Measurements from ENCODE around the gene MCM7. TPM values are rescaled to one million over a fixed set of nuclear protein-coding genes. Genes with fewer than 3 reads are reported as not detected.

Gene MCM7
- 204 and 216 TPM in 2 replicates for total RNA-seq

DNA sequence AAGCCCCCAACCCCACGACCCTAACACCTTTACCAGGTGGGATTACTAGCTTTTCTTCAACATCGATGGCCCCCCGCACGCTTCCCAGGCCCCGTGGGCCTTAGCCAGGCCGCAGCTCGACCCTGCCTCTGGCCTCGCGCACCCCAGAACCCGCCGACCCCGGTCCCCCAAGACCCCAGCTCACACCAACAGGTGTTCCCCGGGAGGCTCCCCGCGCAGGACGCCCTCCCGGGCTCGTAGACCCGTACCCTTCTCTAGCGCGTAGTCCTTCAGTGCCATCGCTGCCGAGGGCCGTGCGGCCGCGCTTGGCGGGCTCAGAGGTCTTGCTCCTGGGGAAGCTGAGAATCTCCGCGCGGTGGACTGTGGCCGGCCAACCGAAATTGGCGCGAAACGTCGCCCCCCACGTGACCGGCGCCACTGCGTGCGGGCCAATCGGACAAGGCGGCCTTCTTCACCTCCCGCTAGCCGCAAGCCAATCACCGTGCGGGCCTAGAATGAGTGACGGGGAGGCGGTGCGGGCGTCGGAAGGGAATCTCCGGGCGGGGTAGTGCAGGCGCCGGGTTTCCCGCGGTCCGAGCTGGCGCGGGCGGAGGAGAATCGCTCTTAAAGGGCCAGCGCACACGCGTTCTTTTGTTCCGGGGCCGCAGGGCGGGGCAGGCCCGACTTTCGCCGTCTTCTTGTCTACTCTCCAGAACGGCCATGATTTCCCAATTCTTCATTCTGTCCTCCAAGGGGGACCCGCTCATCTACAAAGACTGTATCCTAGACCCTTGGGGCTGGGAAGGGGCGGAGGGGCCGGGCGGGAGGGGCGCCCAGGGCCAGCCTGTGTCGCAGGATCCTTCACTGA is at the start of gene MCM7, which contains the start of gene AP4M1:
TSS of gene MCM7 (minus strand) at position 382 of the 847 bp plus-strand sequence. CDS start at position 279, 103 bp downstream.
TSS of gene AP4M1 (plus strand) at position 628 of the 847 bp plus-strand sequence. CDS start at position 700, 72 bp downstream.

DNA sequence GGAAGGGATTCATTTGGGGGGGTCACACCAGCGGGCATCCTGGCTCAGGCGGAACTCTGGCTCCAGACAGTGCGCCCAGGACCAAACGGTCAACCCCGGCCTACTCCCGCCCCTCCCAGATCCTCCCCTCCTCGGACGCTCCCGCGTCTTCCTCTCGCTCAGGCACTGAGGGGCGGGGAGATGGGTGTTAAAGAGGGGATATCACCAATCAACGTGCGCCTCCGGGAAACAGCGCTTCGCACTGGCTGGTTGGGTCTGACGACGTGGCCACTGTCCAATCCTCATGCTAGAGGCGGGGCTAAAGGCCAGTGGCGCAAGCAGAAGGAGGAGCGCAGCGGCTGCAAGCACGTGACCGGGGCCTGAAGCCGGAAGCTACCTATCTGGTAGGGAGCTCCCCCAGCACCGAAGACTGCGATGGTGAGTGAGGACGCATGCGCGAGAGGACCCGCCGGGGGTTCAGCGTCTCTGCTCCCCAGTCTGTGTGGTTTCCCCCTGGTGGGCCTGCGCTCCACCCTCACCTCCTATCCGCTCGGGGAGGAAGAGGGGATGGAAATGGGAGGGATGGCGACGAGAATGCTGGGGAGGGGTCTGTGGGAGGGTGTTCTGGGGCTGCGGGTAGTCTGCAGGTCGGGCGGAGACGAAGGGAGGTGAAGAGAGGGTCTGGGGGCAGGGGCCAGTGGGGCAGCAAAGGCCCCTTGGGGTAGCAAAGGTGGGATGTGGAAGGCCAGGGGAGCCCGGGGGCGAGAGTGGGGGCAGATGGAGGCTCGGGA is 47.5 kb upstream of the MCM7 start, which contains the start of gene LAMTOR4:
TSS of gene LAMTOR4 (plus strand) at position 360 of the 770 bp plus-strand sequence. CDS start at position 415, 55 bp downstream.

DNA sequence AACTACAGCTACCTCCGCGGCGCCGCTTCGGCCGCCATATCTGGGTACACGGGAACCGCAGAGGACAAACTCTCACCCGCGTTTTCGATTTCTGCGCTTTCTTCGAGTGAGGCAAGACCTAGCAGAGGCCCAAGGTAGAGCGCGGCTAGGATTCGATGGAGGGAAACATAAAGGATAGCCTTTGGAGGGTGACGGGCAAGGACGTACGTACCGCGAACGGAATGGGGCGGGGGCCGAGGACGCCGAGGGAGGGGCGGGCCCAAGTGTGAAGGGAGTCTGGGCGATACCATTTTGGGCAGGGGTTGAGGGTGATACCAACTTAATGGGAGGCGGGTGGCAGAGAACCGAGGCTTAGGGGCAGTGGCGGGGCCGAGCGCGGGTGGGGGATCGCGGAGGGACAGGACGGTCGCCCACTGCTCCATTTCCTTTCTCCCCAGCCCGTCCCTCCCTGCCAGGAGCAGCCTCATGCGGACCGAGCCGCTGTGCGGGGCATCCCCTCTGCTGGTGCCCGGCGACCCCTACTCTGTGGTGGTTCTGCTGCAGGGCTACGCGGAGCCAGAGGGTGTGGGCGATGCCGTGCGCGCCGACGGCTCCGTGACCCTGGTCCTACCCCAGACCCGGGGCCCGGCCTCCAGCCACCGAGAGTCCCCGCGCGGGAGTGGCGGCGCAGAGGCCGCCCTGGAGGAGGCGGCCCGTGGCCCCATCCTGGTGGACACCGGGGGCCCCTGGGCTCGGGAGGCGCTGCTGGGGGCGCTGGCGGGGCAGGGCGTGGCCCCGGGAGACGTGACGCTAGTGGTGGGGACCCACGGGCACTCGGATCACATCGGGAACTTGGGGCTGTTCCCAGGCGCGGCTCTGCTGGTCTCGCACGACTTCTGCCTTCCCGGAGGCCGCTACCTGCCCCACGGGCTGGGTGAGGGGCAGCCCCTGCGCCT is 26.0 kb upstream of the MCM7 start, which contains the start of gene MBLAC1:
TSS of gene MBLAC1 (plus strand) at position 37 of the 935 bp plus-strand sequence. CDS start at position 466, 429 bp downstream.

DNA sequence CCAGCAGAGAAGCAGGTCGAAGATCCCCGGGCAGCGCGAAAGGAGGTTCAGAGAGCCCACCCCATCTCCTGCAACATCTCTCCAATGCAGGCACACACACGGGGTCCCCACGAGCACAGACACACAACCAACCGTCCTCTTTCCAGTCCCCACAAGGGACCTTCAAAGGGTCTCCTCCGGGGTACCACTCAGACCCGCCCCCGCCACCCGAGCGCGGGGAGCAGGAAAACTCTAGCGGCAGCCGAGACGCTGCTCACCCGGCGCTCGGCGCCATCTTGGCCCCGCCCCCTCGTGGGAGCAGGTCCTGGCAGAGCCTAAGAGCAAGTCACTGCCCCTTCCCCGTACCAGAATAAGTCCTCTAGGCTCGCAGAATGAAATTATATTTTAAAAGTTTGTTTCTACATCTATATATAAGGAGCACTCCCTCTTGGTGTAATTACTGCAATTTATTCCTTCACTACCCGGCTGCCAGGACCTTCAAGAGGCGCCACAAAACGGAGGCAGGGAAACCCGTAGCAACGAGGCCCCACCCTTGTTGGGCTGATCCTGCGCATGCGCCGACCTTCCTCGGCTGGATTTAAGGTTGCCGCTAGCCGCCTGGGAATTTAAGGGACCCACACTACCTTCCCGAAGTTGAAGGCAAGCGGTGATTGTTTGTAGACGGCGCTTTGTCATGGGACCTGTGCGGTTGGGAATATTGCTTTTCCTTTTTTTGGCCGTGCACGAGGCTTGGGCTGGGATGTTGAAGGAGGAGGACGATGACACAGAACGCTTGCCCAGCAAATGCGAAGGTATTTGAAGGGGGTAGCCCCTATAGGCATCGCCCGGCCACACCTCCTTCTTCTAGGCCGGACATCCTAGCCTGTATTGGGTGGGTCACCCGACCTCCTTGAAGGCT is 18.1 kb upstream of the MCM7 start, which contains the start of the genes CNPY4 and TAF6:
TSS of gene CNPY4 (plus strand) at position 563 of the 898 bp plus-strand sequence. CDS start at position 674, 111 bp downstream.
TSS of gene TAF6 (minus strand) at position 287 of the 898 bp plus-strand sequence. CDS start 5,149 bp downstream, outside the sequence.

DNA sequence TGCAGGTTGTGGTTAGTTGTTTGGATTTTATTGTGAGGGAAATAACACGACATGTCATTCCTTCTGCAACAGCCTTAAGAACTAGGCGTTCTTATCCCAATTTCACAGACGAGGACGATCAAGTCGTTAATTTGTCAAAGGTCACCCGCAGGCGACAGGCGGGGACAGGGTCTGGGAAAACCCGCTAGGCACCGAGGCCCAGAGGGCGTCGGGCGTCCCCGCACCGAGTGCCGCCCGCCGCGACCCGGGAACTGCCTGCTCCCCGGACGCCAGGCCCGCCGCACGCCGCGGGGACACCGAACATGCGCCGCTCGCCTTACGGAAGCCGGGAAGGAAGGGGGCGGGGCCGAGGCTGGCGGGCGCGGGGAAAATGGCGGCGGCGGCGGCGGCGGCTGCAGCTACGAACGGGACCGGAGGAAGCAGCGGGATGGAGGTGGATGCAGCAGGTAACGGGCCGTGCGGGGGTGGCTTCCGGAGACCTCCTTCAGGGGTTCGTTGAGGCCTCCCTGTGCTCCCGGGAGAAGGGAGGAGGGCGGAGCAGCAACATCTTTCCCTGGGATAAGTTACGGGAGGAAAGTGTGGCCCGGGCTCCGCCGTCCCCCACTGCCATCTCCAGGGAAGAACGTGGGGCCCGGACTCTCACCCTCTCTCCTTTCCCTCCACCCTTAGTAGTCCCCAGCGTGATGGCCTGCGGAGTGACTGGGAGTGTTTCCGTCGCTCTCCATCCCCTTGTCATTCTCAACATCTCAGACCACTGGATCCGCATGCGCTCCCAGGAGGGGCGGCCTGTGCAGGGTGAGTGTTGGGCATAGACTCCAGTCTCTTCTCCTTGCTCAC is 12.4 kb downstream of the MCM7 start, which contains the start of gene COPS6:
TSS of gene COPS6 (plus strand) at position 349 of the 837 bp plus-strand sequence. CDS start at position 371, 22 bp downstream.

DNA sequence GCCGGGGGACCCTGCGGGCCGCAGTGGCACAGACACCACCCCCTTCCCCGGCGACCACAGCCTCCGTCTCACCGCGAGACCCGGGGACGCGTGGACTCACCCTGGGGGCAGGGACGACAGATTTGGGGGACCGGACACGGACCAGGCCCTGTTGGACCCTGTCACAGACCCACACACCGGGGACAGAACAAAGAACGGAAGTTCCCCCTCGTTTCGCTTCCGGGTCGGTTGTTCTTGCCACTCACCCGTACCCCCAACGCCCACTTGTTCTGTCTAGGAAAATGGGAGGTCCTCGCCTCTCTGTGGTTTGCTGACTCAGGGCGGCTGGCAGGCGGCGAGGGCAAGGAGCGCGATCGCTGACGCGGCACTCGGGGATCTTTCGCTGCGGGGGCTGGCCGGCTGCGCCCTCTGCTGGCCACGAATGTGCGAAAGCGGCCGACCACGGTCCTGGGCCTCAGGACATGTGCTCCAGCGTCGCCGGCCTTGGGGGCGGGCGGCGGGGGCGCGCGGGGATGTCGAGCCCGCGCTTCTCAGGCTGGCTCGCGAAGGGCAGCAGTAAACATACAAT is 19.6 kb downstream of the MCM7 start, which contains the start of gene ZNF3:
TSS of gene ZNF3 (minus strand) at position 189 of the 568 bp plus-strand sequence. CDS start 4,366 bp downstream, outside the sequence.

DNA sequence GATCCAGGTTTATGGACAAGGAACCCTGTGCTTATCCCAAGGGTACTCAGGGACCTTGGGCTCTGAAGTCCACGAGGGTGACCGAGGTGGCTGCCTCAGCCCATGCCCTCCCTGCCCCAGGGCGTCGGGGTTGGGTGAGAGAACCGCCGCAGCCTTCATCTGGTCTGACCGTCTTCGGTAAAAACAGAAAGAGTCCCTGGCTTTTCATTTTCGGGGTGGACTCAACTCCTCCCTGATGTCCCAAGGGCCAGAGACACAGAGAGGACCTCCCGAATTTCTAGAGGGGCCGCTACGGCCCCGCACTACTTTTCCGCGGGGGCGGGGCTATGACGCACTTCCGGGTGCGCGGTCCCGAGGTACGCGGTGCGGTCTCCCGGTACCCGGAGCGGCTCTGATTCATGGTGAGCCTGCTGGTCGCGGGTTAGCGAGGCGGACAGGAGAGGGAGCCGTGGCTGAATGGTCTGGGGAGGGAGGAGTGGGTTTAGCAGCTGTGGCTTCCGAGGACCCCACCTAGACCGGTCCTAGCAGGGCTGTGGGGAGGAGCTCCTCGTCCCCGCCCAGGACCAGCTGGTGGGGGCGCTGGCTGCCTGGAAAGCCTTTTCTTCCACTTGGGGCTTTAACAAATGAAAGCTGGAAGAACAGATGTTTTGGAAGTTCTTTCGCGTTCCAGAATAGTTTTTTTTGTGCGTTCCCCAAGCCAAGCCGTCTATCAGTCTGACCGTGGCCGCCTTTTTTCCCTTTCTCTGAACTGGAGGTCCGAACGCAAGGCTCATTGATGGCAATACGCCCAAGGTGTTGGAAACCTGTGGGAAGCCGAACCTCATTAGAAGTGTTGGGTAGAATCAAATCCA is 51.5 kb downstream of the MCM7 start, which contains the start of gene ZSCAN21:
TSS of gene ZSCAN21 (plus strand) at position 334 of the 851 bp plus-strand sequence. CDS start 7,233 bp downstream, outside the sequence.

Other genes starting within 250 kb of the MCM7 start
- not detected in 2 replicates for gene OR2AE1, start 224.4 kb downstream of the MCM7 start, total RNA-seq
- 14.3 and 15.6 TPM in 2 replicates for gene TRIM4, start 181.9 kb downstream of the MCM7 start, total RNA-seq
- gene GJC3, start 171.8 kb downstream of the MCM7 start, total RNA-seq: not detected in 2 replicates
- gene AZGP1, start 125.4 kb downstream of the MCM7 start, total RNA-seq: under 0.01 TPM in 1 of 2 replicates, not detected in the other
- gene ZKSCAN1, start 85.8 kb downstream of the MCM7 start, total RNA-seq: 10.7 and 11.3 TPM in 2 replicates
- 8.2 and 9.9 TPM in 2 replicates for gene ZSCAN21, start 51.6 kb downstream of the MCM7 start, total RNA-seq
- gene ZNF3, start 19.7 kb downstream of the MCM7 start, total RNA-seq: 15.8 and 16.1 TPM in 2 replicates
- 79.7 and 107 TPM in 2 replicates for gene COPS6, start 12.4 kb downstream of the MCM7 start, total RNA-seq
- 20.0 and 20.2 TPM in 2 replicates for gene AP4M1, start 246 bp upstream of the MCM7 start, total RNA-seq
- gene TAF6, start 18.0 kb upstream of the MCM7 start, total RNA-seq: 81.9 and 83.6 TPM in 2 replicates
- 16.1 and 18.6 TPM in 2 replicates for gene CNPY4, start 18.2 kb upstream of the MCM7 start, total RNA-seq
- 3.0 and 3.9 TPM in 2 replicates for gene MBLAC1, start 25.6 kb upstream of the MCM7 start, total RNA-seq
- 164 and 193 TPM in 2 replicates for gene LAMTOR4, start 47.5 kb upstream of the MCM7 start, total RNA-seq
- 6.6 and 6.7 TPM in 2 replicates for gene TRAPPC14, start 57.3 kb upstream of the MCM7 start, total RNA-seq
- 4.5 and 4.9 TPM in 2 replicates for gene GAL3ST4, start 67.2 kb upstream of the MCM7 start, total RNA-seq
- 1.8 and 4.9 TPM in 2 replicates for gene GPC2, start 76.0 kb upstream of the MCM7 start, total RNA-seq
- 0.84 and 1.8 TPM in 2 replicates for gene STAG3, start 76.5 kb upstream of the MCM7 start, total RNA-seq
- gene PVRIG, start 118.6 kb upstream of the MCM7 start, total RNA-seq: not detected in 2 replicates
- not detected in 2 replicates for gene SPDYE3, start 206.3 kb upstream of the MCM7 start, total RNA-seq

Data from bronchus fibroblast of lung (primary cell).